Measurements from ENCODE around the gene TMEM248.

TMEM248 gene

DNA sequence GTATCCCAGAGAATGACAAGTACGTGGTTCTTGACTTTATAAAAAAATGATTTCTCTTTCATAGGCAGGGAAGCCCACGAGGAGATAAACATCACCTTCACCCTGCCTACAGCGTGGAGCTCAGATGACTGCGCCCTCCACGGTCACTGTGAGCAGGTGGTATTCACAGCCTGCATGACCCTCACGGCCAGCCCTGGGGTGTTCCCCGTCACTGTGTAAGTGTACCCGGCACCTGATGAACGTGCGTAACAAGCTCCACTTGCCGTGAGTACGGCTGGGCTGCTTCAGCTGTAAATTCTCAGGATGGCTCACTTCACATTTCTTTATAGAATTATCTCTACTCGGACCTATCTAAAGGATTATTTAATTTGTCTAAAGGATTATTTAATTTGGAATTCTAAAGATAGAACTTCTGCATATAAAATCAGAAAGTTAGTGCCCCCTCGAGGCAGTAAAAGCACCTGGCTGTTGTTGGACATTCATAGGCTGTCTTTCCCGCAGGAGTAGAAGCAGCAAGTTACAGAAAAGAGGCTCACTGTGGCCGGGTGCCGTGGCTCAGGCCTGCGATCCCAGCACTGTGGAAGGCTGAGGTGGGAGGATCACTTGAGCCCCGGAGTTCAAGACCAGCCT, 27.6 kb downstream of the TMEM248 start:
- ATAC-seq: no peak; the same call in 2 of the 3 replicates

DNA sequence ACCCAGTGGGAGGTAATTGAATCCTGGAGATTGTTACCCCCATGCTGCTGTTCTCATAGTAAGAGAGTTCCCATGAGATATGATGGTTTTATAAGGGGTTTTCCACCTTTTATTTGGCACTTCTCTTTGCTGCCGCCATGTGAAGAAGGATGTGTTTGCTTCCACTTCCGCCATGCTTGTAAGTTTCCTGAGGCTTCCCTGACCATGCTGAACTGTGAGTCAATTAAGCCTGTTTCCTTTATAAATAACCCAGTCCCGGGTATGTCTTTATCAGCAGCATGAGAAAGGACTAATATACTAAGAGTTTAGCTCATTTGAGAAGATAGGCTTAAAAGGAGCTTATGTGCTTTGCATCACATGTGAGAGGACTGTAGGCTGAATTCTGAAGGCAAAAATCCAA, 29.3 kb downstream of the TMEM248 start:
- ATAC-seq: no peak
- TF ChIP-seq RARB (CRISPR knock-in tag; IDR thresholded peaks at IDR 0.05): no peak
- no peak for TF ChIP-seq SNAI2 (CRISPR knock-in tag; IDR thresholded peaks at IDR 0.05)
- no peak for TF ChIP-seq ZFP3 (CRISPR knock-in tag; IDR thresholded peaks at IDR 0.05)
- no peak for TF ChIP-seq ESRRG (CRISPR knock-in tag; IDR thresholded peaks at IDR 0.05)
- TF ChIP-seq, protein P1, sequence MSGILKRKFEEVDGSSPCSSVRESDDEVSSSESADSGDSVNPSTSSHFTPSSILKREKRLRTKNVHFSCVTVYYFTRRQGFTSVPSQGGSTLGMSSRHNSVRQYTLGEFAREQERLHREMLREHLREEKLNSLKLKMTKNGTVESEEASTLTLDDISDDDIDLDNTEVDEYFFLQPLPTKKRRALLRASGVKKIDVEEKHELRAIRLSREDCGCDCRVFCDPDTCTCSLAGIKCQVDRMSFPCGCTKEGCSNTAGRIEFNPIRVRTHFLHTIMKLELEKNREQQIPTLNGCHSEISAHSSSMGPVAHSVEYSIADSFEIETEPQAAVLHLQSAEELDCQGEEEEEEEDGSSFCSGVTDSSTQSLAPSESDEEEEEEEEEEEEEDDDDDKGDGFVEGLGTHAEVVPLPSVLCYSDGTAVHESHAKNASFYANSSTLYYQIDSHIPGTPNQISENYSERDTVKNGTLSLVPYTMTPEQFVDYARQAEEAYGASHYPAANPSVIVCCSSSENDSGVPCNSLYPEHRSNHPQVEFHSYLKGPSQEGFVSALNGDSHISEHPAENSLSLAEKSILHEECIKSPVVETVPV (CRISPR knock-in tag; IDR thresholded peaks at IDR 0.05): no peak
- no peak for TF ChIP-seq TCF4 (CRISPR knock-in tag; IDR thresholded peaks at IDR 0.05; ENCODE audit: borderline replicate concordance)
- TF ChIP-seq CSDC2 (CRISPR knock-in tag; IDR thresholded peaks at IDR 0.05): no peak
- TF ChIP-seq ZNF8 (CRISPR knock-in tag; IDR thresholded peaks at IDR 0.05): no peak
- TF ChIP-seq ZNF70 (CRISPR knock-in tag; IDR thresholded peaks at IDR 0.05): no peak
- TF ChIP-seq, protein P2, sequence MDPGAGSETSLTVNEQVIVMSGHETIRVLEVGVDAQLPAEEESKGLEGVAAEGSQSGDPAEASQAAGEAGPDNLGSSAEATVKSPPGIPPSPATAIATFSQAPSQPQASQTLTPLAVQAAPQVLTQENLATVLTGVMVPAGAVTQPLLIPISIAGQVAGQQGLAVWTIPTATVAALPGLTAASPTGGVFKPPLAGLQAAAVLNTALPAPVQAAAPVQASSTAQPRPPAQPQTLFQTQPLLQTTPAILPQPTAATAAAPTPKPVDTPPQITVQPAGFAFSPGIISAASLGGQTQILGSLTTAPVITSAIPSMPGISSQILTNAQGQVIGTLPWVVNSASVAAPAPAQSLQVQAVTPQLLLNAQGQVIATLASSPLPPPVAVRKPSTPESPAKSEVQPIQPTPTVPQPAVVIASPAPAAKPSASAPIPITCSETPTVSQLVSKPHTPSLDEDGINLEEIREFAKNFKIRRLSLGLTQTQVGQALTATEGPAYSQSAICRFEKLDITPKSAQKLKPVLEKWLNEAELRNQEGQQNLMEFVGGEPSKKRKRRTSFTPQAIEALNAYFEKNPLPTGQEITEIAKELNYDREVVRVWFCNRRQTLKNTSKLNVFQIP (CRISPR knock-in tag; IDR thresholded peaks at IDR 0.05; ENCODE audit: borderline replicate concordance, low read depth): no peak
- TF ChIP-seq ZNF565 (CRISPR knock-in tag; conservative IDR thresholded peaks at IDR 0.05; ENCODE audit: low read depth): no peak
- TF ChIP-seq, protein P3, sequence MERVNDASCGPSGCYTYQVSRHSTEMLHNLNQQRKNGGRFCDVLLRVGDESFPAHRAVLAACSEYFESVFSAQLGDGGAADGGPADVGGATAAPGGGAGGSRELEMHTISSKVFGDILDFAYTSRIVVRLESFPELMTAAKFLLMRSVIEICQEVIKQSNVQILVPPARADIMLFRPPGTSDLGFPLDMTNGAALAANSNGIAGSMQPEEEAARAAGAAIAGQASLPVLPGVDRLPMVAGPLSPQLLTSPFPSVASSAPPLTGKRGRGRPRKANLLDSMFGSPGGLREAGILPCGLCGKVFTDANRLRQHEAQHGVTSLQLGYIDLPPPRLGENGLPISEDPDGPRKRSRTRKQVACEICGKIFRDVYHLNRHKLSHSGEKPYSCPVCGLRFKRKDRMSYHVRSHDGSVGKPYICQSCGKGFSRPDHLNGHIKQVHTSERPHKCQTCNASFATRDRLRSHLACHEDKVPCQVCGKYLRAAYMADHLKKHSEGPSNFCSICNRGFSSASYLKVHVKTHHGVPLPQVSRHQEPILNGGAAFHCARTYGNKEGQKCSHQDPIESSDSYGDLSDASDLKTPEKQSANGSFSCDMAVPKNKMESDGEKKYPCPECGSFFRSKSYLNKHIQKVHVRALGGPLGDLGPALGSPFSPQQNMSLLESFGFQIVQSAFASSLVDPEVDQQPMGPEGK (CRISPR knock-in tag; IDR thresholded peaks at IDR 0.05; ENCODE audit: borderline replicate concordance): no peak
- no peak for TF ChIP-seq ARNTL (CRISPR knock-in tag; IDR thresholded peaks at IDR 0.05; ENCODE audit: borderline replicate concordance, low read depth)
- no peak for TF ChIP-seq PPARA (CRISPR knock-in tag; IDR thresholded peaks at IDR 0.05; ENCODE audit: borderline replicate concordance)
- TF ChIP-seq, protein P4, sequence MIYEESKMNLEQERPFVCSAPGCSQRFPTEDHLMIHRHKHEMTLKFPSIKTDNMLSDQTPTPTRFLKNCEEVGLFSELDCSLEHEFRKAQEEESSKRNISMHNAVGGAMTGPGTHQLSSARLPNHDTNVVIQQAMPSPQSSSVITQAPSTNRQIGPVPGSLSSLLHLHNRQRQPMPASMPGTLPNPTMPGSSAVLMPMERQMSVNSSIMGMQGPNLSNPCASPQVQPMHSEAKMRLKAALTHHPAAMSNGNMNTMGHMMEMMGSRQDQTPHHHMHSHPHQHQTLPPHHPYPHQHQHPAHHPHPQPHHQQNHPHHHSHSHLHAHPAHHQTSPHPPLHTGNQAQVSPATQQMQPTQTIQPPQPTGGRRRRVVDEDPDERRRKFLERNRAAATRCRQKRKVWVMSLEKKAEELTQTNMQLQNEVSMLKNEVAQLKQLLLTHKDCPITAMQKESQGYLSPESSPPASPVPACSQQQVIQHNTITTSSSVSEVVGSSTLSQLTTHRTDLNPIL (CRISPR knock-in tag; IDR thresholded peaks at IDR 0.05; ENCODE audit: low read depth): no peak

More for the DNA sequence above, 27.6 kb downstream of the TMEM248 start:
- no peak for TF ChIP-seq TCF4 (CRISPR knock-in tag; IDR thresholded peaks at IDR 0.05; ENCODE audit: borderline replicate concordance)
- TF ChIP-seq ARNTL (CRISPR knock-in tag; IDR thresholded peaks at IDR 0.05; ENCODE audit: borderline replicate concordance, low read depth): no peak
- TF ChIP-seq ESRRG (CRISPR knock-in tag; IDR thresholded peaks at IDR 0.05): no peak
- TF ChIP-seq PPARA (CRISPR knock-in tag; IDR thresholded peaks at IDR 0.05; ENCODE audit: borderline replicate concordance): no peak
- no peak for TF ChIP-seq ZC3H10 (CRISPR knock-in tag; IDR thresholded peaks at IDR 0.05)
- no peak for TF ChIP-seq TOX (CRISPR knock-in tag; IDR thresholded peaks at IDR 0.05; ENCODE audit: borderline replicate concordance)
- no peak for TF ChIP-seq ZNF8 (CRISPR knock-in tag; IDR thresholded peaks at IDR 0.05)
- TF ChIP-seq ZFP30 (CRISPR knock-in tag; IDR thresholded peaks at IDR 0.05): no peak
- TF ChIP-seq GLIS3 (CRISPR knock-in tag; IDR thresholded peaks at IDR 0.05): no peak
- TF ChIP-seq, protein P1 (CRISPR knock-in tag; IDR thresholded peaks at IDR 0.05): no peak
- TF ChIP-seq ZNF565 (CRISPR knock-in tag; conservative IDR thresholded peaks at IDR 0.05; ENCODE audit: low read depth): no peak
- TF ChIP-seq OSR1 (CRISPR knock-in tag; IDR thresholded peaks at IDR 0.05): no peak
- TF ChIP-seq, protein P2 (CRISPR knock-in tag; IDR thresholded peaks at IDR 0.05; ENCODE audit: borderline replicate concordance, low read depth): no peak
- TF ChIP-seq ZNF70 (CRISPR knock-in tag; IDR thresholded peaks at IDR 0.05): no peak
- no peak for TF ChIP-seq BACH2 (CRISPR knock-in tag; IDR thresholded peaks at IDR 0.05; ENCODE audit: borderline replicate concordance)
- TF ChIP-seq ISL1 (CRISPR knock-in tag; IDR thresholded peaks at IDR 0.05): no peak
- TF ChIP-seq SNAI2 (CRISPR knock-in tag; IDR thresholded peaks at IDR 0.05): no peak
